ENCODE measurements around the gene TGFBR2. TPM values are rescaled to one million over a fixed set of nuclear protein-coding genes. Genes with fewer than 3 reads are reported as not detected.

Gene TGFBR2
- total RNA-seq, 1 experiment from 2014 or later: 0.81 TPM

DNA sequence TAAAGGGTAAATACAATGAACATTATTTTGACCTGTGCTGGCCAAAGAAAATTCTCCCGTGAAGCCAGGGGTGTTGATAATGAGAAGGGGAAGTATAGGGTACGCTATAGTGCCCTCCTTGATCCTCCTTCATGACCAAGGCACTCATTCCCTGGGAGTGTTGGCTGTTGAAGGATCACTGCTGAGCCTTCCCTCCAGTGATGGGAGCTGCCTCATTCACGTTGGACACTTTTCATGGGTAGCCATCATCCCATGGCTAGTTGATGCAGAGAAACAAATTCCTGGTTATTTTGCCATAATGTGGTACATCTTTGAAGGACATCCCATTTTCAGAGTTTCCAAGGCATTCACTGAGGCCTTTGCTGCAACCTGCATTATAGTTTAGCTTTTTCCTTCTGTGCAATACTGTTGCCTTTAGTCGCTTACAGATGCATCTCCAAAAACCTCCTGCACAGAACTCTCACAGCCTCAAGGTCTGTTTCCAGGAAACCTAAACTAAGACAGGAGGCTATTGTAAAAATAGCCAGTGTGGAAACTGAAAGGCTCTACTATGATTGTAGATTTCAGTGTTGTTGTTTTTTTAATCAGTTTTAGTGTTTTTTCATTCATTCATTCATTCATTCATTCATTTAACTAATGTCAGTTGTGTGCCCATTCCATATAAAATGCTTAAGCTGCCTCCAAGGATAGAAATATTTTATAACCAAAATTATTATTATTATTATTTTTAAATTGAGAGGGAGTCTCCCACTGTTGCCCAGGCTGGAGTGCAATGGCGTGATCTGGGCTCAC is 40.8 kb downstream of the TGFBR2 start:
- in situ Hi-C loops (cut with HindIII; ENCODE audit: low sequenced_read_pairs): no loop called here

DNA sequence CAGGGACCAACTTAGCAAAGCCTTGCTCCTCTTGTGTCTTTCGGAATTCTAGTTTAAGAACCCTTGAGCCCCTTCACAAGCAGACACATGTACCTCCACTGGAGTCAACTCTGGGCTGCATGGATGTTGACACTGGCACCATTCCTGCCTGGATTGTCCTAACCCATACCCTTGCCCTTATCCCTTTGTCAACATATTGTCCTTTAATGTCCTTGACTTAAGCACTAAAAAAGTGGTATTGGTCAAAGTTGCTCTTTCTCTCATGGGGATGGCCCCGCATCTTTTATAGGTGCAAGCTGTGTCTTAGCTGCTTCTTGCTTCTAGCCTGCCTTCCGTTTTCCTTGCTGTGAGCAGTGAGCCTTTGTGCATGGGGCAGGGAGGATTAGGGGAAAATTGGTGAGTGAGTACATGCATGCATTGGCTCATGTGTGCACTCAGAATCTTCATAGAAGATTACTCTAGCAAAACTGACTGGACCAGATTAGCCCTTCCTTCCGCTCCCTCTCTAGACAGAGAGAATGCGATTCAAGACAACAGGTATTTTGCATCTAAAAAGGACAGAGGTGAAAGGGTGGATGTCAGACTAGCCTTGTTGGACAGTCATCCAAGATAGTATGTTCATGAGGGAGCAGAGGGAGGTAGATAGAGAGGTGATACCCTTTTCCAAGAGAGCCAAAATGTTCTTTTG is 42.4 kb downstream of the TGFBR2 start:
- in situ Hi-C loops (cut with HindIII; ENCODE audit: low sequenced_read_pairs): no loop called here
- DNase-seq (ENCODE audit: low spot score): no peak

More for the DNA sequence above, 40.8 kb downstream of the TGFBR2 start:
- no peak for DNase-seq (ENCODE audit: low spot score)

DNA sequence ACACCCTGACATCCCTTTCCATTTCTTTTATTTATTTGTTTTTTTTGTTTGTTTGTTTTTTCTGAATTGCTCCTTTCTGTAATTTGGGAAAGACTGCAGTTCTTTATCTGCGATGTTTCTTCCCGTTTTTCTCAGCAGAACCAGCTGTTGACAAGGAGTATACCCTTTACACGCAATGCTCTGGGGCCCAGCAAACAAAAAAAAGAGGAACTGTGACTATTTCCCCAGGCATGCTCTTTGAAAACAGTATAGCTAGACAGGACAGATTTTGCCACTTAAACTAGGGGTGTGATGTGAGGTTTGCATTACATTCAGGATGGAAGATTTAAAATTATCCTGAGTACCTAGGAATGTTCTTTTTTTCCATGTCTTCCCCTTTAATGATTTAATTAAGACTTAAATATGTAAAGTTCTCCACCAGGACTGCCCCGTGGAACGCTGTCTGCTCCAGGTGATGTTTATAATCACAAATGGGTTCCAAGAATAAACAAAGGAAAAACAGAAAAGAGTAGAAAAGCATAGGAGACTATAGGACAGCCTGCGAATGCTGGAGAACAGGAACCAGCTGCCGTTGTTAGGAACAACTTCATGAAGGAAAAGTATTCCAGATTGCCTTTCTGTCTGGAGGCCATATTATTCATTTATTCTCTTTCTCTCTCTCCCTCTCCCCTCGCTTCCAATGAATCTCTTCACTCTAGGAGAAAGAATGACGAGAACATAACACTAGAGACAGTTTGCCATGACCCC is 43.3 kb downstream of the TGFBR2 start:
- in situ Hi-C loops (cut with HindIII; ENCODE audit: low sequenced_read_pairs): no loop called here
- DNase-seq (ENCODE audit: low spot score): no peak

DNA sequence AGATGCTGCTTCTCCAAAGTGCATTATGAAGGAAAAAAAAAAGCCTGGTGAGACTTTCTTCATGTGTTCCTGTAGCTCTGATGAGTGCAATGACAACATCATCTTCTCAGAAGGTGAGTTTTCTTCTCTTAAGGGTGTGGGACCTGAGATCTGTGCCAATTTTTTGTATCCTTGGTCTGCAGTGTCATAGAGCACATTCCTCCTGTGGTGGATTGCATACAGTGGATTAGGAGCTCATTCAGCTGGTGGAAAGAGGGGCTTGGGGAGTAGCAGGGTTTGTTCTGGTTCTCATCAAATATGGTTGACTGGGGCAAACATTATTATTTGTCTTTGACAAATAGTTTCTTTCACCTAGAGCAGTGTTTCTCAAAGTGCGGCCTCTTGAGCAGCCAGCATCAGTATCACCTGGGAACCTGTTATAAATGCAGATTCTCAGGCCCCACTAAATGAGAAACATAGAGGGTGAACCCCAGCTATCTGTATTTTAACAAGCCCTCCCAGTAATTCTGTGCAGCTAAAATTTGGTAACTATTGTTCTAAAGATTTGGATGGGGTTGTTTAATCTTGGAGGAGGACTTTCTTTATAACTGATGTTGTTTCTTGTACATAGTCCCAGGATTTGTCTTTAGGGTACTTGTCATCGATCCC is 44.1 kb downstream of the TGFBR2 start:
- DNase-seq (ENCODE audit: low spot score): no peak
- in situ Hi-C loops (cut with HindIII; ENCODE audit: low sequenced_read_pairs): no loop called here

DNA sequence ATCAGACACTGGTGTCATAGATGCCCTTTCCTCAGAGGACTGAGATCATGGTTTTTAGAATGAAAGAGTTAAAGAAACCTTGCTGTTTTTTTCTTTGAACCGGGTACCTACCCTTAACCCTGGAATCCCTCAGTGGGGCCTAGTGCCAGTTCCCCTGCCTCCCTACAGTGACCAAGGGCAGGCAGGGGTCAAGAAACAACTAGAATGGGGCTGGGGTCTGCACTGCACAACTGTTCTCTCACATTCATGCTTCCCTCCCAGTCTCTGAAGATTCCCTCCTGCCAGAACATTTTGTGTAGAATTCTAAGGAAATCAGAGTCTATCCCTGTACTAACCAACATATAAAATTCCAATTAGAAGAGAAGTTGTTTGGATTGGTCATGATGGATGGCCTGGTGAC is 47.9 kb downstream of the TGFBR2 start:
- in situ Hi-C loops (cut with HindIII; ENCODE audit: low sequenced_read_pairs): no loop called here
- DNase-seq (ENCODE audit: low spot score): no peak

DNA sequence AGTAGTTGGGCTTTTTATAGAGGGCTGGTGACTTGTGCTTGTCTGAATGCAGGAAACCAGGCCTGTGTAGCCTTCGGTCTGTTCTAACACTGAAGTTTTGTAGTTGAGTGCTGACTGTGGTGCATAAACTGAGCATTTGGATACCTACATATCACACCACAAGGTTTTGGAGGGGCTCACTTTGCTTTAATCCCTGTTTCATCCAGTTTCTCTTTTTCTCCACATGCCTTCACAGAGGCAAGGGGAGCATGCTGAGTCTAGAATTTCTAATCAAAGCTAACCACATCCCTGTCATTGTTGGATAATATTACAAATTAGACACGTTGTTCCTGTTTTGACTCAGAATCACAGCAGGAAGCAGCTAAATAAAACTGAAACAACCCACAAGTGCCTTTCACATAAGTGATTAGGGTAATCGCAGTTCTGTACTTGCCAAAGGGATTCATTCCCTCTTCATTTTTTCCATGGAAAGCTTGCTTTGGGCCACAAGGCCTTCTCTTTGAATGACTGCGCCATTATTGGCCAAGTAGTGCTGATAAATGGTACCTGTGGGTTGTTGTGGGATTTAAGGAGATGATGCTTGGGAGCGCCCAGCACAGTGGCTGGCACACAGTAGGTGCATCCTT is 48.9 kb downstream of the TGFBR2 start:
- in situ Hi-C loops (cut with HindIII; ENCODE audit: low sequenced_read_pairs): no loop called here
- no peak for DNase-seq (ENCODE audit: low spot score)

DNA sequence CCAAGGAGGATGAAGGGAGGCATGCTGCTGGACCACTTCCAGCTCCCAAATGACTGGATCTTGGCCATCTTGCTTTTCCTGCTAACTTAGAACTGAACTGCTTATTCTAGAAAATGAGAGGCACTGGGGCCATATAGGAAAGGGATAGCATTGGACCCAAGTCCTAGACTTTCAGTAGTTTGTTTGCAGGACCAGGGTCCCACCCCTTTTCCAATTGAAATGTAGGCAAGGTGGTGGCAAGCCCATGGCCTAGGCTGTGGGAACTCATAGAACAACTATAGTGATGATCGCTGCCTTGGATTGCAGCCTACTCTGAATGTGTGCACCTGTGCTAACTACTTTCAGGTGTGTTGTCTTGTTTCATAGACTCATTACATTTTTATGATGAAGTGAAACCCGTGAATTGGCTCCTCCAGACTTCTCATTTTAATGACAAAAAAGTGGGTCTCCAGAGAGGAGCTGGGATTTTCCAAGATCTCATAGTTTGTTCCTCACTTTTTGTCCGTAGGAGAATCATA is 50.3 kb downstream of the TGFBR2 start:
- in situ Hi-C loops (cut with HindIII; ENCODE audit: low sequenced_read_pairs): no loop called here
- DNase-seq (ENCODE audit: low spot score): no peak

GRCh38 chr3:30657914-30658313 is 51.5 kb downstream of the TGFBR2 start:
- in situ Hi-C loops (cut with HindIII; ENCODE audit: low sequenced_read_pairs): no loop called here
- DNase-seq (ENCODE audit: low spot score): no peak

GRCh38 chr3:30658328-30659052 is 52.1 kb downstream of the TGFBR2 start:
- in situ Hi-C loops (cut with HindIII; ENCODE audit: low sequenced_read_pairs): no loop called here
- no peak for DNase-seq (ENCODE audit: low spot score)

GRCh38 chr3:30659270-30660130 is 53.1 kb downstream of the TGFBR2 start:
- DNase-seq (ENCODE audit: low spot score): no peak
- in situ Hi-C loops (cut with HindIII; ENCODE audit: low sequenced_read_pairs): no loop called here

DNA sequence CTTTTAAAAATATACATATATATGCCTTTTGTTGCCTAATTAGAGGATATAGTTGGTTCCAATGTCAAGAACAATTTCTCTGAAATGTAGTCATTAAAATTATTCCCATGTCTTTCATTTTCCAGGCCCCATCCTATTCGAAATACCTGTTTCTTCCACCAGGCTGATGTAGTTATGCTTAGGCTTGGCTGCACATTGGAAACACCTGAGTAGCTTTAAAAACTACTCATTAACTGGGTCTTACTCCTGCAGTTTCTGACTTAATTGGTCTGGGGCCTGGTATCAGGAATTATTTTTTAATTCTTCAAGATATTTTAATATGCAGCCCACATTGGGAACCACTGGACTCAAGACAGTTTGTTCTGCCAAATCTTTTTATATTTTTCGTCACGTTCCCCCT is 53.7 kb downstream of the TGFBR2 start:
- in situ Hi-C loops (cut with HindIII; ENCODE audit: low sequenced_read_pairs): no loop called here

GRCh38 chr3:30660656-30661055 is 54.3 kb downstream of the TGFBR2 start:
- in situ Hi-C loops (cut with HindIII; ENCODE audit: low sequenced_read_pairs): no loop called here
- DNase-seq (ENCODE audit: low spot score): no peak

More for the DNA sequence above, 53.7 kb downstream of the TGFBR2 start:
- DNase-seq (ENCODE audit: low spot score): no peak

DNA sequence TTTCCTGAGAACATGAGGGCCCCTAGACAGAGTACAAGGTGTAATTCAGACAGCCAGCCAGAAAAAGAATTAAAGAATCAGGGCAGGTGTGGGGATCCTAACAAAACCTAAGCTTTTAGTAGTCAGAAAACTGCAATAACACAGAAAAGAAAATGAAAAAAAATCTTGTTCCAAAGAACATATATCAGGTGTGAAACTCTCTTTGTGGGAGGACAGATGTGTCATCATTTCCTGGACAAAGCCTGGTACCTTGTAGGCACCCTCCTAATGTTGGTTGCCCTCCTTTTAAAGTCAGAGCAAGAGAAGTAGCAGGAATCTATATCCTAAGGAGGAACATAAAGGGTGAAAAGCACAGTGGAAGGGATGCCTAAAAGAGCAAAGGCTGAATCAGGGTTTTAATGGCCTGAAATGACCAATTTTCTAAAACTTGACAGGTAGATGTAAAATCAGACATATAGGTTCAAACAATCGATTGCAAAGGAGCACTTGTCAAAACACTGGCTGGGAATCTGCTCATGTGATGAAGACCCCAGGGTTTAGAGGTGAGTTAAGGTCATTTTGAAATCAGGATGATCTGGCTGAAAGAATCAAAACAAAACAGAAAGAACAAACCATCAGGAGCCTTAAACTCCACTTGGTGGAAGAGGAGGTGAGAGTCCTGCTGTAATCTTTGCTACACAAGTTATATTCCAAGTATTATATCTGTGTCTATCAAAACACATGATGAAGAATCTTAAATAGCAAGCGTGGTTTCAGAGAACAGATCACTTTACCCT is 54.9 kb downstream of the TGFBR2 start:
- in situ Hi-C loops (cut with HindIII; ENCODE audit: low sequenced_read_pairs): no loop called here
- no peak for DNase-seq (ENCODE audit: low spot score)

DNA sequence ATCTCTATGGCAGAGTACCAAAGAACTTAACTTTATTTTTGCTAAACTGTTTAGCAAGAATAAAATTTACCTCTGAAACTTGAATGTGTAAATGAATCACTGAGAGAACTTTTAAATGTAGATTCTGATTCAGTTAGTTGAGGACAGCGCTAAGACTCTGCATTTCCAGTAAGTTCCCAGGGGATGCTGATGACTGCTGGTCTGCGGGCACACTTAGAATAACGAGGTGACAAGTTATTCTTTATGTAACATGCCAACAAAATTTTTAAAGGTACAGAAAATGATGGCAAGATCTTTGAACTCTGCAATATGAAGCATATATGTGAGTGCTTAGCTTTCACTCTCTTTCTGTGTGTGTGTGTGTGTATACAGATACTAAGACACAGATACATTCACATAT is 56.4 kb downstream of the TGFBR2 start:
- in situ Hi-C loops (cut with HindIII; ENCODE audit: low sequenced_read_pairs): no loop called here
- DNase-seq (ENCODE audit: low spot score): no peak

DNA sequence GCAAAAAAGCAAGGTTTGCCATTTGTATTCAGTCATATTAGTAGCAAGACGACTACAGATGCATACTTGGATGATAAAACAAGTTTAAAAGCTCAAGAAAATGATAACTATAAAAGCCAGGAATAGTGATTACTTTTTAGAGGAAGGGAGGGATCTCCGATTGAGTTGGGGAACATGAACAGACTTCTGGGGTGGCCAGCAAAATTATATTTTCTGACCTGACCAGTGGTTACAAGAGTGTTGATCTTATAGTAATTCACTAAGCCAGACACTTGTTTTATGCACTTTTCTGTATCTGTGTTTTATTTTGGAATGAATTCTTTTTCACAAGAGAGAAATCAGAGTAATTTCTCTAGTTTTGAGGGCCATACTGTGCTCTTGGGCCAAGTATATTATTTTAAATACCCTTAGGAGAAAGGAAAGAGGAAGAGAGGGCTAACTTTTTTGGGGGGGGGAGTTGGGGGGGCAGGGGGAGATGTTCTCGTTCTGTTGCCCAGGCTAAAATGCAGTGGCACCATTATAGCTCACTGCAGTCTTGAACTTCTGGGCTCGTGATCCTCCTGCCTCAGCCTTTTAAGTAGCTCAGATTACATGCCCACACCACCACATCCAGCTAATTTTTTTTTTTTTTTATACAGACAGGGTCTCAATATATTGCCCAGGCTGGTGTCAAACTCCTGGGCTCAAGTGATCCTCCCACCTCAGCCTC is 57.3 kb downstream of the TGFBR2 start:
- in situ Hi-C loops (cut with HindIII; ENCODE audit: low sequenced_read_pairs): no loop called here
- DNase-seq (ENCODE audit: low spot score): no peak

GRCh38 chr3:30664459-30664858 is 58.1 kb downstream of the TGFBR2 start:
- no peak for DNase-seq (ENCODE audit: low spot score)
- in situ Hi-C loops (cut with HindIII; ENCODE audit: low sequenced_read_pairs): no loop called here
